Mesendoderm (in vitro differentiated cells): Measurements from ENCODE around the gene CAMTA1.

Source experiments
- DNase-seq: peaks from one replicate; pipeline ENCODE4 v3.0.0; 2013
- H2AK5ac ChIP-seq: 2 replicates; pipeline ENCODE4 v1.6.1; 2013; ENCODE audit warnings: low read length, inconsistent platforms
- H2BK120ac ChIP-seq: 2 replicates; pipeline ENCODE4 v1.6.1; 2013; ENCODE audit warnings: low read depth, mild to moderate bottlenecking, low read length, moderate library complexity, mixed read lengths
- H2BK15ac ChIP-seq: replicated peaks from 2 replicates; pipeline ENCODE4 v1.6.1; 2013; ENCODE audit warnings: low read depth, mild to moderate bottlenecking, moderate library complexity
- H2BK5ac ChIP-seq: 2 replicates; pipeline ENCODE4 v1.6.1; 2013; ENCODE audit warnings: low read length, inconsistent platforms
- H3K18ac ChIP-seq: 2 replicates; pipeline ENCODE4 v1.6.1; 2013; ENCODE audit warnings: mild to moderate bottlenecking, low read length, mixed read lengths
- H3K23ac ChIP-seq: one replicate; pipeline ENCODE4 v1.6.1; 2013; ENCODE audit warnings: low read length
- H3K27ac ChIP-seq: 2 replicates; pipeline ENCODE4 v1.5.1; 2013; ENCODE audit warnings: low read depth, mild to moderate bottlenecking, inconsistent platforms, low read length, moderate library complexity
- H3K27me3 ChIP-seq: 2 replicates; pipeline ENCODE4 v1.6.1; 2013; ENCODE audit warnings: low read length, control low read depth, mild to moderate bottlenecking, inconsistent platforms; ENCODE audit not compliant: insufficient read depth, poor library complexity
- H3K36me3 ChIP-seq: 2 replicates; pipeline ENCODE4 v1.6.1; 2013; ENCODE audit warnings: low read length, inconsistent platforms; ENCODE audit not compliant: control insufficient read depth, insufficient read depth
- H3K4ac ChIP-seq: one replicate; pipeline ENCODE4 v1.6.1; 2013; ENCODE audit warnings: low read depth, mild to moderate bottlenecking, low read length, moderate library complexity
- H3K4me1 ChIP-seq: 2 replicates; pipeline ENCODE4 v1.6.1; 2013; ENCODE audit warnings: low read depth, low read length, inconsistent platforms; ENCODE audit not compliant: control insufficient read depth
- H3K4me2 ChIP-seq: 2 replicates; pipeline ENCODE4 v1.6.1; 2013; ENCODE audit warnings: low read length
- H3K4me3 ChIP-seq: 2 replicates; pipeline ENCODE4 v1.5.1; 2013; ENCODE audit warnings: mild to moderate bottlenecking, low read length
- H3K56ac ChIP-seq: one replicate; pipeline ENCODE4 v1.6.1; 2013; ENCODE audit warnings: low read length
- H3K79me1 ChIP-seq: 2 replicates; pipeline ENCODE4 v1.6.1; 2013; ENCODE audit warnings: low read length, inconsistent platforms
- H3K79me2 ChIP-seq: 2 replicates; pipeline ENCODE4 v1.6.1; 2013; ENCODE audit warnings: mild to moderate bottlenecking, low read length; ENCODE audit not compliant: control insufficient read depth, insufficient read depth
- H3K9ac ChIP-seq: 2 replicates; pipeline ENCODE4 v1.6.1; 2013; ENCODE audit warnings: low read length, inconsistent platforms
- H4K5ac ChIP-seq: one replicate; pipeline ENCODE4 v1.6.1; 2013; ENCODE audit warnings: low read length
- H4K8ac ChIP-seq: one replicate; pipeline ENCODE4 v1.6.1; 2013; ENCODE audit warnings: low read depth, mild to moderate bottlenecking, control low read depth, low read length, moderate library complexity
- WGBS: extraction: QIAGEN DNeasy Blood & Tissue Kit; methylation state at CpG from one replicate; pipeline ENCODE4 v1.1.7; 2013; ENCODE audit warnings: low lambda C conversion rate, missing lambda C conversion rate; ENCODE audit not compliant: insufficient coverage; ENCODE audit errors: extremely low coverage; 5-methylcytosine and 5-hydroxymethylcytosine counted together

The CAMTA1 gene

GRCh38 chr1:7488475-7488842 lies 703.2 kb downstream of the CAMTA1 start:
- H3K36me3 ChIP-seq, result no peaks in the 10 kb centered on the region
- no peaks in the 10 kb centered on the region for H3K79me1 ChIP-seq
- H3K79me2 ChIP-seq, result no peaks in the 10 kb centered on the region
- H3K4ac ChIP-seq, result no peak overlapping the region
- H2BK15ac ChIP-seq, result no peak overlapping the region
- DNase-seq, result no peak
- no peak overlapping the region for H3K18ac ChIP-seq
- no peak overlapping the region for H3K4me2 ChIP-seq
- no peak overlapping the region for H2BK5ac ChIP-seq
- no peak overlapping the region for H2AK5ac ChIP-seq
- no peak overlapping the region for H2BK120ac ChIP-seq
- H3K23ac ChIP-seq, result no peak overlapping the region
- no CpG with 5 or more reads among the region's 1 CpG for WGBS
- no peak overlapping the region for H3K9ac ChIP-seq
- no peak overlapping the region for H3K56ac ChIP-seq
- no peak overlapping the region for H4K8ac ChIP-seq
- H3K4me3 ChIP-seq, result no peak overlapping the region
- H3K4me1 ChIP-seq, result no peaks in the 10 kb centered on the region
- no peaks in the 10 kb centered on the region for H3K27me3 ChIP-seq
- H4K5ac ChIP-seq, result no peak overlapping the region
- H3K27ac ChIP-seq, result no peak overlapping the region

GRCh38 chr1:7489586-7489985 lies 704.3 kb downstream of the CAMTA1 start:
- no peak overlapping the region for H2BK5ac ChIP-seq
- no peak for DNase-seq
- H3K56ac ChIP-seq, result no peak overlapping the region
- no peak overlapping the region for H3K4me3 ChIP-seq
- H2BK120ac ChIP-seq, result no peak overlapping the region
- H3K79me2 ChIP-seq, result no peaks in the 10 kb centered on the region
- H2AK5ac ChIP-seq, result no peak overlapping the region
- no peaks in the 10 kb centered on the region for H3K36me3 ChIP-seq
- no peak overlapping the region for H4K5ac ChIP-seq
- H2BK15ac ChIP-seq, result no peak overlapping the region
- WGBS, result no CpG with 5 or more reads among the region's 13 CpGs
- H4K8ac ChIP-seq, result no peak overlapping the region
- H3K4ac ChIP-seq, result no peak overlapping the region
- no peaks in the 10 kb centered on the region for H3K79me1 ChIP-seq
- H3K4me1 ChIP-seq, result no peaks in the 10 kb centered on the region
- H3K4me2 ChIP-seq, result no peak overlapping the region
- H3K27me3 ChIP-seq, result no peaks in the 10 kb centered on the region
- H3K9ac ChIP-seq, result no peak overlapping the region
- no peak overlapping the region for H3K23ac ChIP-seq
- H3K27ac ChIP-seq, result no peak overlapping the region
- no peak overlapping the region for H3K18ac ChIP-seq

- Histone ChIP-seq H3K4ac (no peak overlapping the region), H3K23ac (no peak overlapping the region), H4K8ac (no peak overlapping the region), H2BK120ac (no peak overlapping the region), H2AK5ac (no peak overlapping the region), H3K18ac (no peak overlapping the region), H3K79me2 (no peaks in the 10 kb centered on the region), H3K36me3 (no peaks in the 10 kb centered on the region), H3K56ac (no peak overlapping the region), H2BK15ac (no peak overlapping the region), H4K5ac (no peak overlapping the region), H3K27me3 (no peaks in the 10 kb centered on the region), H3K4me3 (no peak overlapping the region), H3K9ac (no peak overlapping the region), H3K27ac (no peak overlapping the region), H3K79me1 (no peaks in the 10 kb centered on the region), H2BK5ac (no peak overlapping the region), H3K4me1 (no peaks in the 10 kb centered on the region), H3K4me2 (no peak overlapping the region)
- no peak for DNase-seq
- no CpG with 5 or more reads among the region's 10 CpGs for WGBS
Measured at GRCh38 chr1:7490576-7490975, 705.3 kb downstream of the CAMTA1 start.

GRCh38 chr1:7491109-7491817 lies 706.0 kb downstream of the CAMTA1 start:
- no peak for DNase-seq
- no peak overlapping the region for H3K4ac ChIP-seq
- H3K79me2 ChIP-seq, result no peaks in the 10 kb centered on the region
- no peaks in the 10 kb centered on the region for H3K27me3 ChIP-seq
- H3K23ac ChIP-seq, result no peak overlapping the region
- H3K36me3 ChIP-seq, result no peaks in the 10 kb centered on the region
- no peak overlapping the region for H3K4me2 ChIP-seq
- H3K79me1 ChIP-seq, result no peaks in the 10 kb centered on the region
- no peak overlapping the region for H3K18ac ChIP-seq
- H3K56ac ChIP-seq, result no peak overlapping the region
- no CpG with 5 or more reads among the region's 17 CpGs for WGBS
- no peak overlapping the region for H2BK120ac ChIP-seq
- no peak overlapping the region for H3K9ac ChIP-seq
- H3K4me3 ChIP-seq, result no peak overlapping the region
- H4K8ac ChIP-seq, result no peak overlapping the region
- H2BK15ac ChIP-seq, result no peak overlapping the region
- H3K27ac ChIP-seq, result no peak overlapping the region
- H4K5ac ChIP-seq, result no peak overlapping the region
- no peak overlapping the region for H2AK5ac ChIP-seq
- no peaks in the 10 kb centered on the region for H3K4me1 ChIP-seq
- H2BK5ac ChIP-seq, result no peak overlapping the region

GRCh38 chr1:7491818-7492173 lies 706.5 kb downstream of the CAMTA1 start:
- H3K23ac ChIP-seq, result no peak overlapping the region

More at GRCh38 chr1:7491818-7492173, 706.5 kb downstream of the CAMTA1 start:
- peak; percentile 12 for DNase-seq
- H3K56ac ChIP-seq, result no peak overlapping the region
- no CpG with 5 or more reads among the region's 7 CpGs for WGBS
- H2BK5ac ChIP-seq, result no peak overlapping the region
- H3K4me2 ChIP-seq, result no peak overlapping the region
- no peak overlapping the region for H3K18ac ChIP-seq
- no peak overlapping the region for H2BK15ac ChIP-seq
- no peak overlapping the region for H2AK5ac ChIP-seq
- no peaks in the 10 kb centered on the region for H3K36me3 ChIP-seq
- no peak overlapping the region for H3K4me3 ChIP-seq
- no peak overlapping the region for H3K27ac ChIP-seq
- no peak overlapping the region for H4K5ac ChIP-seq
- no peak overlapping the region for H3K4ac ChIP-seq
- no peak overlapping the region for H3K9ac ChIP-seq
- H2BK120ac ChIP-seq, result no peak overlapping the region
- H3K4me1 ChIP-seq, result no peaks in the 10 kb centered on the region
- H3K27me3 ChIP-seq, result no peaks in the 10 kb centered on the region
- H4K8ac ChIP-seq, result no peak overlapping the region
- H3K79me2 ChIP-seq, result no peaks in the 10 kb centered on the region
- H3K79me1 ChIP-seq, result no peaks in the 10 kb centered on the region
